Thyroid gland (tissue), 4 donors: ENCODE results near the gene COL26A1. TPM values are rescaled to one million over a fixed set of nuclear protein-coding genes. Genes with fewer than 3 reads are reported as not detected.
A peak's percentile ranks its signal among the peaks of the same experiment; 100 is the strongest.

Source experiments
- DNase-seq, 2 donors: peaks; one replicate each; pipeline ENCODE4 v3.0.0-alpha.2; 2019
- H3K27ac ChIP-seq, 3 donors: fragments of 200-600 bp; sonication (generic); 1 replicate in 2 of 3; 2 replicates in 1 of 3; pipeline ENCODE4 v1.5.1; 2016 to 2019; ENCODE audit warnings: mild to moderate bottlenecking in 1 of 3, moderate library complexity in 1 of 3
- H3K27me3 ChIP-seq: fragments of 200-600 bp; sonication (generic); one replicate; pipeline ENCODE4 v1.5.1; 2019
- H3K36me3 ChIP-seq, 2 donors: fragments of 200-600 bp; sonication (generic); one replicate each; pipeline ENCODE4 v1.5.1; 2016 to 2019
- H3K4me1 ChIP-seq, 2 donors: fragments of 200-600 bp; sonication (generic); one replicate each; pipeline ENCODE4 v1.5.1; 2017 to 2019
- H3K4me3 ChIP-seq, 3 donors: fragments of 200-600 bp; sonication (generic); replicated peaks in 1 of 3; 1 replicate in 2 of 3; 2 replicates in 1 of 3; pipeline ENCODE4 v1.5.1; 2016; ENCODE audit warnings: mild to moderate bottlenecking in 1 of 3
- H3K9me3 ChIP-seq: fragments of 200-600 bp; sonication (generic); one replicate; pipeline ENCODE4 v1.5.1; 2017
- CTCF ChIP-seq, 6 experiments: fragments of 200-600 bp in 3 of 6; fragments of 450-650 bp in 3 of 6; sonication (generic) in 3 of 6; IDR thresholded peaks; one replicate each; pipeline ENCODE4 v1.5.1; 2016 to 2019; ENCODE audit warnings: antibody characterized with exemption in 6 of 6, mild to moderate bottlenecking in 2 of 6, inconsistent platforms in 1 of 6, moderate library complexity in 1 of 6
- POLR2A ChIP-seq, 2 donors: fragments of 450-650 bp; IDR thresholded peaks; one replicate each; pipeline ENCODE4 v1.6.1; 2017; ENCODE audit warnings: antibody characterized with exemption in 2 of 2, mild to moderate bottlenecking in 2 of 2, moderate library complexity in 1 of 2
- WGBS, 2 donors: methylation state at CpG; one replicate each; pipeline ENCODE4 v1.1.5; 2017; 5-methylcytosine and 5-hydroxymethylcytosine counted together
- intact Hi-C: fragments of 100-400 bp; cut with DNase I; formaldehyde crosslinking; loops from one replicate; pipeline ENCODE4 v1.15.1; 2023
- total RNA-seq, 4 donors: library from RNA; depleted of rRNA; stranded (reverse); fragments of >200 nt; gene quantifications; one replicate each; pipeline ENCODE4 v1.2.3, GENCODE V29; 2016

Gene COL26A1
- total RNA-seq, 4 donors from 2014 or later: not detected

GRCh38 chr7:101410743-101411507 is 48.2 kb downstream of the COL26A1 start:
- no peak overlapping the region for H3K27ac ChIP-seq
- 26 to 32% methylated on average over 16 of the region's 16 CpGs for WGBS, 2 donors
- H3K27me3 ChIP-seq: no peaks in the 10 kb centered on the region
- H3K4me1 ChIP-seq: no peaks in the 10 kb centered on the region
- DNase-seq: peak; percentile 28 to 36
- intact Hi-C loops: loop anchor here (10.0 kb wide), 1 partner anchor 46 kb away; the partner anchor contains the start of gene COL26A1
- no peaks in the 10 kb centered on the region for H3K36me3 ChIP-seq
- no peaks in the 10 kb centered on the region for H3K9me3 ChIP-seq
- no peak overlapping the region for H3K4me3 ChIP-seq
- TF ChIP-seq POLR2A (IDR thresholded peaks at IDR 0.05) (no peak), CTCF (IDR thresholded peaks at IDR 0.05) (peak; percentile 57 to 82 (median 71))

- H3K27me3 ChIP-seq: no peaks in the 10 kb centered on the region
- no peaks in the 10 kb centered on the region for H3K36me3 ChIP-seq
- intact Hi-C loops: loop anchor here (10.0 kb wide), 1 partner anchor 47 kb away; the partner anchor contains the start of gene COL26A1
- WGBS, 2 donors: 25 to 41% methylated on average over 4 of the region's 4 CpGs
- H3K27ac ChIP-seq: no peak overlapping the region
- no peaks in the 10 kb centered on the region for H3K4me1 ChIP-seq
- TF ChIP-seq POLR2A (IDR thresholded peaks at IDR 0.05): no peak
- TF ChIP-seq CTCF (IDR thresholded peaks at IDR 0.05): no peak
- peak; percentile 43 to 48 for DNase-seq
- H3K9me3 ChIP-seq: no peaks in the 10 kb centered on the region
- no peak overlapping the region for H3K4me3 ChIP-seq
These were observed 48.8 kb downstream of the COL26A1 start for GRCh38 chr7:101411508-101411874.

GRCh38 chr7:101412976-101413375 is 50.3 kb downstream of the COL26A1 start:
- intact Hi-C loops: loop anchor here (10.0 kb wide), 1 partner anchor 48 kb away; the partner anchor contains the start of gene COL26A1
- H3K27ac ChIP-seq: no peak overlapping the region
- no peaks in the 10 kb centered on the region for H3K36me3 ChIP-seq
- no peaks in the 10 kb centered on the region for H3K9me3 ChIP-seq
- DNase-seq: no peak
- H3K4me3 ChIP-seq: no peak overlapping the region
- TF ChIP-seq POLR2A (IDR thresholded peaks at IDR 0.05): no peak
- no peak for TF ChIP-seq CTCF (IDR thresholded peaks at IDR 0.05)
- no peaks in the 10 kb centered on the region for H3K27me3 ChIP-seq
- WGBS, 2 donors: 63 to 67% methylated on average over 12 of the region's 12 CpGs
- no peaks in the 10 kb centered on the region for H3K4me1 ChIP-seq

GRCh38 chr7:101418694-101419093 is 56.0 kb downstream of the COL26A1 start:
- Histone ChIP-seq H3K27me3 (no peaks in the 10 kb centered on the region), H3K4me3 (no peak overlapping the region), H3K27ac (no peak overlapping the region), H3K9me3 (no peaks in the 10 kb centered on the region), H3K4me1 (no peaks in the 10 kb centered on the region), H3K36me3 (no peaks in the 10 kb centered on the region)
- intact Hi-C loops: loop anchor here (10.0 kb wide), 1 partner anchor 54 kb away; the partner anchor contains the start of gene COL26A1
- no peak for TF ChIP-seq CTCF (IDR thresholded peaks at IDR 0.05)
- no peak for DNase-seq
- WGBS, 2 donors: 72% methylated on average over 5 of the region's 5 CpGs

- DNase-seq: no peak
- H3K4me3 ChIP-seq: no peak overlapping the region
- 92 to 97% methylated on average over 5 to 7 of the region's 16 CpGs for WGBS, 2 donors
- H3K27me3 ChIP-seq: no peaks in the 10 kb centered on the region
- intact Hi-C loops: loop anchor here (10.0 kb wide), 1 partner anchor 55 kb away; the partner anchor contains the start of gene COL26A1
- no peaks in the 10 kb centered on the region for H3K36me3 ChIP-seq
- H3K9me3 ChIP-seq: no peaks in the 10 kb centered on the region
- no peaks in the 10 kb centered on the region for H3K4me1 ChIP-seq
- TF ChIP-seq CTCF (IDR thresholded peaks at IDR 0.05) (no peak), POLR2A (IDR thresholded peaks at IDR 0.05) (no peak)
- no peak overlapping the region for H3K27ac ChIP-seq
These were observed 57.2 kb downstream of the COL26A1 start for GRCh38 chr7:101419831-101420230.
